NCI-H1092 (cell line): ENCODE measurements around the gene GSTK1.
A peak's percentile ranks its signal among the peaks of the same experiment; 100 is the strongest.
"Not testable (repeated sequence)": the region's sequence is repeated elsewhere in the genome, so short reads cannot be mapped to it uniquely, and the experiment has no call there.

Source experiments
- DNase-seq: peaks from one replicate; lab custom pipeline; 2025; lab: John Stamatoyannopoulos, UW

The GSTK1 gene

GRCh38 chr7:143263266-143264195 lies at the start of gene GSTK1:
Gene GSTK1, plus strand, starts transcription at chr7:143263441. Its CDS starts 73 bp downstream, at chr7:143263514.
- DNase-seq, result peak; percentile 72

GRCh38 chr7:143213478-143213877 lies 49.8 kb upstream of the GSTK1 start:
- DNase-seq, result not testable (repeated sequence)

- DNase-seq, result peak; percentile 85
These were observed 48.2 kb upstream of the GSTK1 start for GRCh38 chr7:143214789-143215679.

- no peak for DNase-seq
These were observed 47.1 kb upstream of the GSTK1 start for GRCh38 chr7:143216151-143216550.

- no peak for DNase-seq
These were observed 46.6 kb upstream of the GSTK1 start for GRCh38 chr7:143216686-143217085.

- DNase-seq, result no peak
These were observed 45.4 kb upstream of the GSTK1 start for GRCh38 chr7:143217806-143218205.

- DNase-seq, result no peak
These were observed 42.0 kb upstream of the GSTK1 start for GRCh38 chr7:143221286-143221685.

- DNase-seq, result no peak
These were observed 41.5 kb upstream of the GSTK1 start, which contains the start of gene TAS2R40 for GRCh38 chr7:143221737-143222136. Gene TAS2R40, plus strand, starts transcription at chr7:143222037. Its CDS starts 42 bp downstream, at chr7:143222079.

- no peak for DNase-seq
These were observed 40.5 kb upstream of the GSTK1 start for GRCh38 chr7:143222782-143223181.

- DNase-seq, result no peak
These were observed 39.5 kb upstream of the GSTK1 start for GRCh38 chr7:143223784-143224183.

GRCh38 chr7:143225047-143225446 lies 38.2 kb upstream of the GSTK1 start:
- no peak for DNase-seq

- no peak for DNase-seq
These were observed 35.4 kb upstream of the GSTK1 start for GRCh38 chr7:143227806-143228205.

- DNase-seq, result peak; percentile 81
These were observed 34.0 kb upstream of the GSTK1 start for GRCh38 chr7:143229054-143229790.

GRCh38 chr7:143230602-143231457 lies 32.4 kb upstream of the GSTK1 start:
- no peak for DNase-seq

- DNase-seq, result no peak
These were observed 29.3 kb upstream of the GSTK1 start for GRCh38 chr7:143233816-143234532.

- no peak for DNase-seq
These were observed 28.7 kb upstream of the GSTK1 start for GRCh38 chr7:143234533-143234875.

GRCh38 chr7:143235561-143235960 lies 27.7 kb upstream of the GSTK1 start:
- no peak for DNase-seq

- DNase-seq, result no peak
These were observed 26.7 kb upstream of the GSTK1 start for GRCh38 chr7:143236408-143236990.

GRCh38 chr7:143237366-143237765 lies 25.9 kb upstream of the GSTK1 start:
- DNase-seq, result no peak
